ENCODE results near the gene VTCN1.
"Not testable (repeated sequence)": the region's sequence is repeated elsewhere in the genome, so short reads cannot be mapped to it uniquely, and the experiment has no call there.

The VTCN1 gene

DNA sequence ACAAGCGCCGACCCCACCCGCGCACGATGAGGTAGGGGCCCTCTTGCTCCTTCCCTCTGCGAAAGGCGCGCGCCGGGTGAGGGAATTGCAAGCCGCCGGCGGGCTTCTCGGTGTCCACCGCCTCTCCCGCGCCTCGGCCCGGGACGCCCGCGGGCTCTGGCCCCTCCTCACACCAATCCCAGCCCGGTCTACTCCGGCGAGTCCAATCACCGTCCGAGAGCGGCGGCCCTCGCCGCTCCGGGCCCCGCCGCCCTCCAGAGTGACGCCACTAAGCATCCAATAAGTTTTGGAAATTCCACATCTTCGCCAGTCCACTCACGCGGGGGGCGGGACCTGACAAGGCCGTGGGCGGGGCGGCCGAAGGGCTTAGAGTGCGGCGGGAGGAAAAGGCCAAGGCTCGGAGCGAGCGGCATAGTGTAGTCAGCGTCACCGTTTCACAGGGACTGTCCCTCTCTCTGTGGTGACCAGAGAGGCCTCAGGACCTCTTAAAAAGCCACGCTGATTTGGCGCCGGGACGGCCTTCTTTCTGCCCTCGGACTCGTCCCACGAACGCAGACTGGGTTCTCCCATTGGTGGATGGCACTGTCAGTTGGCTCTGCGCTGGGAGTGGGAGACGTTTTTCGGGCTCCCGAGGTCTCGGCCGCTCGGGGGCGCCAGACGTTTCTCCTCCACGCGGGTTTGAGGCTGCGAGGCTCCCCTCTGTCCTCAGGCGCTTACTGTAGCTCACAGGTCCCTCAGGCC, 89.0 kb downstream of the VTCN1 start, which contains the start of gene TRIM45:
Gene TRIM45, minus strand, starts transcription at position 161 of the 741 bp plus-strand sequence. CDS start 548 bp downstream, outside the sequence.
- peak; percentile 89 for DNase-seq

GRCh38 chr1:117120774-117121588, 89.7 kb downstream of the VTCN1 start:
- DNase-seq: no peak

DNA sequence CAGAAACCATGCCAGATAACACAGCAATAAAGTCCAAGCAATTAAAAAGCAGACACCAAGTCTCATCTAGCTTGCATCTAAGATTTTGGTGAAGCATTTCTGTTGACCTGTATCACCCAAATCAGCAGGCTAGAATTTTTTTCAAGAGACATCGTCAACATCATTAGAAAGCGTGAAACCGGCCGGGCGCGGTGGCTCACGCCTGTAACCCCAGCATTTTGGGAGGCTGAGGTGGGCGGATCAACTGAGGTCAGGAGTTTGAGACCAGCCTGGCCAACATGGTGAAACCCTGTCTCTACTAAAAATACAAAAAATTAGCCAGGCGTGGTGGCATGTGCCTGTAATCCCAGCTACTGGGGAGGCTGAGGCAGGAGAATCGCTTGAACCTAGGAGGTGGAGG, 91.6 kb downstream of the VTCN1 start:
- DNase-seq: not testable (repeated sequence)

- no peak for DNase-seq
Measured at GRCh38 chr1:117118137-117118536, 92.6 kb downstream of the VTCN1 start.

GRCh38 chr1:117117697-117118096, 93.0 kb downstream of the VTCN1 start:
- DNase-seq: no peak

DNA sequence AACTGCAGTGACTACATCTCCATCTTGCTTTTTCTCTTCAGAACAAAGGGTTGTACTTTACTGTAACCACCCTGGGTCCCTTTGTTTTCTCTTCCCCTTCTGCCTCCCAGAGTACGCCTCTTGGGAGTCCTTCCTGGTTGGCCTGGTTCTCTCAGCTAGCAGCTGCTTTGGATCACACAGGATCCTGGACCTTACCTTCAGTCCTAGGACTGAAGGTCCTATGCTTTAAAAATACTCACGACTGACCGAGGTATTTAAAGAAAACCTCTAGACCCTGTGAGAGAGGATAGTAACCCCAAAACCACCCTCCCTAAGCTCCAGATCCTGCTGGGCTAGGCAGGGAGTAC, 94.0 kb downstream of the VTCN1 start:
- no peak for DNase-seq

DNA sequence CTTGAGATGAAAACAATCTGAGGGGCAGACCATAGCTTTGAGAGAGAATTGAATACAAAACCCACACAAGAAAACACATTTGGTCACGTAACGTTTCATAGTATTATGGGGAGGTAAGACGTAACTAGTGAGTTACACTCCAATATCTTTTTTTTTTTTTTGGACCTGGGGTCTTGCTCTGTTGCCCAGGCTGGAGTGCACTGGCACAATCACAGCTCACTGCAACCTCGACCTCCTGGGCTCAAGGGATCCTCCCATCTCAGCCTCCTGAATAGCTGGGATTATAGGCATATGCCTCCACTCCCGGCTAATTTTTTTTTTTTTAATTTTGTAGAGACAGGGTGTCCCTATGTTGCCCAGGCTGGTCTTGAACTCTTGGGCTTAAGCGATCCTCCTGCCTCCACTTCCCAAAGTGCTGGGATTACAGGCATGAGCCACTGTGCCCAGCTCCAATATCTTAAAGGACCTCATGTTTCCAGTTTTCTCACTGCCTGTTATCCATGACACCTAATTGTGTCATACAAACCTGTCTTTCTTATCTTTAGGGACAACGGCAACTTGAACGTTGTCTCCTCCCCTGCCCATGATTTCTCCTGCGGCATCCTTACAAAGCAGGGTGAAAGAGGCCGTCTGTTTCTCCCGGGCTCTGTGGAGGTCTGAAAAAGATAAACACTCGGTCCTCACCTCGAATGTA, 94.5 kb downstream of the VTCN1 start:
- no peak for DNase-seq

- no peak for DNase-seq
Measured at GRCh38 chr1:117114877-117115276, 95.8 kb downstream of the VTCN1 start.

DNA sequence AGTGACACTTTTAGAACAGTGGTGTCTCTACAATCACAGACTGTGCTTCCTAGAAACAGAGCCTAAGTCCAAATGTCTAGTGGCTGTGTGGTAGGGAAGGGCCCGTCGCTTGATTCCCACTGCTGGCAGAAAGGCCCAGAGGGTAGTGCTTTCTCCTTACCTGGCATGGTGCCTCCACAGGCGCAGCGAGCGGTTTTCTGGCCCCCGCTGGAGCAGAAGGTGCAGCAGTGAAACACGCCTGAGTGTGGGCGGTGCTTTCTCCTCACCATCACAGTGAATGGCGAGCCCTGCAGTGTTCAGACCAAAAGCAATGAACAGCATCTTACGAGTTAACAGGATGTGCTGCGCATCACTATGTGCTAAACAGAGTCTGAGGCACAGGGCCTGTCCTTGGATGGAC, 97.5 kb downstream of the VTCN1 start:
- no peak for DNase-seq

DNA sequence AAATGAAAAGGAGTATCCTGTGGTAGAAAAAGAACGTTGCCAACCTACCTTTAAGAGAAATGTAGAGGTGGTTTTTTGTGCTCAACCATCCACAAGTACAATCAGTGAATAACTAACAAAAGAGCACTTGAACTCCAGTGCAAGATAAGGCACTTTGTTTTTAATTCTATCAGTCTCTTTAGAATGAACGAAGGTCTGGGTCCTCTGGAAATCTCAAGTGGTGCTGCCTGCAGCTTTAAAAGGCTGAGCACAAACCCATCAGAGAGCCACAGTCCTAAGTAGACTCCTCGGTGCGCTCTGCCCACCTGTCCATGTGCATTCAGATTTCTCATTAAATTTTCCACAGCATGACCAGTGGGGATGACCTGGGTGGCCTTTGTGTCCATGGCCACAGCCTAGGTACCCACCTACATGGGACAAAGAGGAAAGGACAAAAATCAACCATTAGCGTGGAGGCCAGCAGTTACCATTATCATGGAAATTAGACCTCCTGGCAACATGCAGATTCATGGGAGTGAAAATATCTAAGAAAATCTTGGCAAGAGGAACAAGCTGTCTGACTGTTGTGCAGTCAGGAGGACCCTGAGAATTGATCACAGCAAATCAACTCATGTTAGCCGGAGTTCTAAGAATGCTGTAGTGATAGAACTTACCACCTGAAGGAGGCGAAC, 98.5 kb downstream of the VTCN1 start:
- DNase-seq: no peak

GRCh38 chr1:117110774-117111173, 100.0 kb downstream of the VTCN1 start:
- DNase-seq: no peak

- no peak for DNase-seq
Measured at GRCh38 chr1:117107364-117107763, 103.4 kb downstream of the VTCN1 start.

DNA sequence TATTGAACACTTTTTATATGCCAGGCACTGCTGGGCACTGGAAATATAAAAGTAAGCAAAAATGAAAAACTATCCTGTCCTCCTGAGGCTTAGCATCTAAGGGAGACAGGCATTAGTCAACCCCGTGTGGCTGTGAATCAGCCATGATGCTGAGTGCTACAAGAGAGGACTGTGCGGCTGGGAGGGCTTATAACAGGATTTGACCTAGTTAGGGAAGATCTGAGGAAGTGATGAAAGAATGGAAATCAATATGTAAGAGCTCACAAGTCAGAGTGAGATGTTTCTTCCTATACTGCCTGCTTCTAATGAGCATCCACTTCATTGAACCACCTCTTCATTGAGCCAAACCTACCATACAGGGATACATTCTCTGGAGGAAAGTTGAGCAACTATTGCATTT, 104.2 kb downstream of the VTCN1 start:
- DNase-seq: peak; percentile 19

DNA sequence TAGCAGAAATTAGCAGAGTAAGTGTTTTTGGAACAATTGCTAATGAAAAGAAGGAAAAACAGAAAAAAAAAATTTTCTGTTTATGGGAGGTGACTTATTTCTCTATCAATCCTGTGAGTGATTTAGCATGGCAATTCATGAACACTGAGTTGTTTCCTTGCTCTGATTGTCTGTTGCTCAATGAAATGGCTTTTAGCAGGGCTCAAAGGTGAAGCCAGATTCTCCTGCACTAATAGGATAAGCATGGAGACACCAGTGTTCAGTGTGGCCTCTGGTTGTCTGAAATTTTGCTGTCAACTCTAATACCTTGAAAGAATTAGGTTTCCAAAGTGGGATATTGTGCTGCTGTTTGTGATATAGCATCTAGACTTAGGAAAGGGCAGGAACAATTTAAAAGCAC, 105.0 kb downstream of the VTCN1 start:
- no peak for DNase-seq

DNA sequence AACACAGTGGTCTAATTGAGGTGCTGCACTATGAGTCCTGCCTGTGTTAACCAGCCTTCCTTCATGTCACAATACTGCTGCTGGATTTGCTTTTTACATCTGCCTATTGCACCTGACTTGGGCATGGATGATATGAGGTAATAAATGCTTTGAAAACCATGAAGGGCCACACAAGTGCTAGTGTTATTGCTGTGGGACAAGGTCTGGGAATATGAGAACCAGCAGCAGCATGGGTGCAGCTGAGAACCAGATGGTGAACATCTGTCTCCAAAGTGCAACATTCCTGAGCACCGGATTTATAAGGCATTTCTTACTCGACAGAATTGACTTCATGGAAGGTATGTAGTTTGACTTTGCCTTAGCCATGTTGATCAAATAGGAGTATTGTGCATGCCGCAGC, 105.7 kb downstream of the VTCN1 start:
- DNase-seq: no peak

DNA sequence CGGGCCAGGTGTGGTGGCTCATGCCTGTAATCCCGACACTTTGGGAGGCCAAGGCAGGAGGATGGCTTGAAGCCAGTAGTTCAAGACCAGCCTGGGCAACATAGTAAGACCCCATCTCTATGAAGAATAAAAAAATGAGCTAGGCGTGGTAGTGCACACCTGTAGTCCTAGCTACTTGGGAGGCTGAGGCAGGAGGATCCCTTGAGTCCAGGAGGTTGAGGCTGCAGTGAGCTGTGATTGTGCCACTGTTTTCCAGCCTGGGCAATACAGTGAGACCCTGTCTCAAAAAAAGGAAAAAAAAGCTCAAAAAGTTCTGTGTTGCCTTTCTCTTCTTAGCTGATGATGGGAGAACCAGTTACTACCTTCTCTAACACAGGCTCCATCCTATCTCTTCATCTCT, 108.9 kb downstream of the VTCN1 start:
- not testable (repeated sequence) for DNase-seq

DNA sequence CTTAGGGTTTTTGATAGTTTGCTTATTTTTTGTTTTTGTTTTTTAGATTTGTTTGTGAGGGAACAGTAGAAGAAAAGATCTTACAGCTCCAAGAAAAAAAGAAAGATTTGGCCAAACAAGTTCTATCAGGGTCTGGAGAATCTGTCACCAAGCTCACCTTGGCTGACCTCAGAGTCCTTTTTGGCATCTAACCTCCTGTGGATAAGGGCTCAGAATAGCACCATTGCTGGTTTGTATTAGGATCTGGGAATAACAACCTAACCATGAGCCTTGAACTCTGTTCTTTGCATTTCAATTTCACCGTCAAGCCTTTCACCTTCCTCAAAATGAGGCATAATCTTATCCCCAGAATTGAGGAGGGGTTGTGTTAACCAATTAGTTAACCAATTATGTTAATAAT, 109.4 kb downstream of the VTCN1 start:
- DNase-seq: no peak

GRCh38 chr1:117098287-117098890, 112.3 kb downstream of the VTCN1 start:
- DNase-seq: no peak

- DNase-seq: no peak
Measured at GRCh38 chr1:117097443-117097842, 113.3 kb downstream of the VTCN1 start.

GRCh38 chr1:117096951-117097408, 113.7 kb downstream of the VTCN1 start:
- no peak for DNase-seq

GRCh38 chr1:117094841-117095604, 115.7 kb downstream of the VTCN1 start:
- DNase-seq: no peak

Measured in CD4-positive, alpha-beta T cell treated with Interleukin-17A for 4 hours (primary cell).